Endothelial cell of umbilical vein (primary cell): ENCODE measurements around the gene DEUP1. TPM values are rescaled to one million over a fixed set of nuclear protein-coding genes. Genes with fewer than 3 reads are reported as not detected.

ENCODE experiments used
- BruUV-seq: library from RNA; stranded (reverse); fragments of 400-500 nt; replicated peaks from 2 replicates; lab custom pipeline; 2021; lab: Mats Ljungman, UMichigan
- CTCF ChIA-PET: fragments of 300-600, 350-600 bp; sonication (Branson Sonifier 250); formaldehyde crosslinking; loops from one replicate; lab custom pipeline; 2021; ENCODE audit warnings: antibody characterized with exemption, inconsistent platforms; lab: Charles Lee
- POLR2A ChIA-PET: fragments of 300-600, 350-600 bp; sonication (Branson Sonifier 250); formaldehyde crosslinking; loops from one replicate; lab custom pipeline; 2021; ENCODE audit warnings: antibody characterized with exemption, inconsistent platforms; lab: Charles Lee
- DNase-seq: peaks from one replicate; pipeline ENCODE4 v3.0.0-alpha.2; 2011; ENCODE audit warnings: low read depth, low spot score
- FAIRE-seq: peaks from 2 replicates; lab custom pipeline; 2011; peaks lifted over from hg19 to GRCh38; lab: Jason Lieb, UNC
- H2AFZ ChIP-seq: 2 replicates; pipeline ENCODE4 v1.6.0; 2012; ENCODE audit warnings: low read depth, low read length, control low read depth, inconsistent platforms
- H3K27ac ChIP-seq: 2 replicates; pipeline ENCODE4 v1.5.1; 2011; ENCODE audit warnings: low read depth, mild to moderate bottlenecking, control low read depth, low read length, moderate library complexity; ENCODE audit not compliant: insufficient read depth
- H3K27me3 ChIP-seq, 2 experiments: 2 replicates each; pipeline versions ENCODE4 v1.6.0 to v1.6.1; 2011; ENCODE audit warnings: low read length in 2 of 2, mixed read lengths in 1 of 2; ENCODE audit not compliant: control insufficient read depth in 2 of 2, insufficient read depth in 2 of 2
- H3K36me3 ChIP-seq, 2 experiments: 2 replicates in 1 of 2; 3 replicates in 1 of 2; pipeline ENCODE4 v1.5.1; 2011; ENCODE audit warnings: low read length in 2 of 2, mild to moderate bottlenecking in 1 of 2, moderate library complexity in 1 of 2; ENCODE audit not compliant: control insufficient read depth in 2 of 2, insufficient read depth in 2 of 2; ENCODE audit errors: extremely low read depth in 1 of 2
- H3K4me1 ChIP-seq: 3 replicates; pipeline ENCODE4 v1.5.1; 2011; ENCODE audit warnings: mild to moderate bottlenecking, low read length; ENCODE audit not compliant: control insufficient read depth, insufficient read depth; ENCODE audit errors: extremely low read depth
- H3K4me2 ChIP-seq: 2 replicates; pipeline ENCODE4 v1.6.1; 2011; ENCODE audit warnings: low read length, control low read depth, mixed read lengths; ENCODE audit not compliant: insufficient read depth
- H3K4me3 ChIP-seq, 3 experiments: fragments of 200-600 bp in 1 of 3; sonication (generic), shearing (Covaris generic) in 1 of 3; replicated peaks in 1 of 3; 2 replicates each; pipeline ENCODE4 v1.5.1; 2011 to 2016; ENCODE audit warnings: control low read depth in 3 of 3, low read length in 3 of 3, mild to moderate bottlenecking in 2 of 3, inconsistent platforms in 1 of 3, low read depth in 1 of 3, moderate library complexity in 1 of 3; ENCODE audit not compliant: insufficient read depth in 1 of 3
- H3K79me2 ChIP-seq: 2 replicates; pipeline ENCODE4 v1.6.0; 2012; ENCODE audit warnings: low read length, inconsistent platforms; ENCODE audit not compliant: control insufficient read depth, insufficient read depth
- H3K9ac ChIP-seq: replicated peaks from 2 replicates; pipeline ENCODE3; 2011; ENCODE audit warnings: low read length, control low read depth; ENCODE audit not compliant: insufficient read depth; ENCODE audit errors: extremely low read depth
- H3K9me1 ChIP-seq: replicated peaks from 3 replicates; pipeline ENCODE4 v1.6.0; 2011; ENCODE audit warnings: mild to moderate bottlenecking, low read length; ENCODE audit not compliant: control insufficient read depth, insufficient read depth; ENCODE audit errors: extremely low read depth
- H3K9me3 ChIP-seq: replicated peaks from 2 replicates; pipeline ENCODE4 v1.5.1; 2012; ENCODE audit warnings: low read length, inconsistent platforms; ENCODE audit not compliant: control insufficient read depth, insufficient read depth
- H4K20me1 ChIP-seq: replicated peaks from 2 replicates; pipeline ENCODE3; 2011; ENCODE audit warnings: mild to moderate bottlenecking, low read length; ENCODE audit not compliant: control insufficient read depth, insufficient read depth; ENCODE audit errors: extremely low read depth
- CTCF ChIP-seq, 2 donors: IDR thresholded peaks; 1 replicate in 1 of 2; 2 replicates in 1 of 2; pipeline ENCODE4 v1.5.1; 2011; ENCODE audit warnings: low read length in 2 of 2, mild to moderate bottlenecking in 2 of 2, moderate library complexity in 2 of 2, control low read depth in 1 of 2, inconsistent platforms in 1 of 2, low read depth in 1 of 2; ENCODE audit not compliant: insufficient read depth in 1 of 2; ENCODE audit errors: extremely low read depth in 1 of 2
- EZH2 ChIP-seq: IDR thresholded peaks from 2 replicates; pipeline ENCODE4 v1.6.1; 2012; ENCODE audit warnings: borderline replicate concordance, low read depth, mild to moderate bottlenecking, moderate library complexity, low read length, inconsistent platforms; ENCODE audit not compliant: severe bottlenecking
- FOS ChIP-seq: IDR thresholded peaks from 2 replicates; pipeline ENCODE4 v1.6.1; 2011; ENCODE audit warnings: mild to moderate bottlenecking, low read length, moderate library complexity, borderline replicate concordance; ENCODE audit not compliant: insufficient read depth
- GATA2 ChIP-seq: IDR thresholded peaks from 2 replicates; pipeline ENCODE4 v1.7.0; 2011; ENCODE audit warnings: low read depth, mild to moderate bottlenecking, moderate library complexity, mixed read lengths, low read length; ENCODE audit not compliant: insufficient read length, insufficient read depth
- JUN ChIP-seq: IDR thresholded peaks from 2 replicates; pipeline ENCODE4 v1.6.1; 2011; ENCODE audit warnings: borderline replicate concordance, low read depth; ENCODE audit not compliant: insufficient read length, insufficient read depth
- MAX ChIP-seq: IDR thresholded peaks from 2 replicates; pipeline ENCODE4 v1.6.1; 2011; ENCODE audit not compliant: insufficient read depth, insufficient read length
- MYC ChIP-seq: IDR thresholded peaks from one replicate; pipeline ENCODE4 v1.6.1; 2011; ENCODE audit warnings: mild to moderate bottlenecking, low read depth, low read length
- POLR2A ChIP-seq: IDR thresholded peaks from 2 replicates; pipeline ENCODE4 v1.6.1; 2012; ENCODE audit warnings: low read depth, mild to moderate bottlenecking, control low read depth, low read length
- POLR2AphosphoS5 ChIP-seq: IDR thresholded peaks from 2 replicates; pipeline ENCODE4 v1.6.1; 2012; ENCODE audit warnings: low read depth, mild to moderate bottlenecking, control low read depth, low read length, moderate library complexity; ENCODE audit not compliant: insufficient read depth
- dilution Hi-C: fragments of 300-500 bp; cut with MboI; formaldehyde crosslinking; loops from one replicate; pipeline ENCODE4 v1.15.0; 2019; ENCODE audit warnings: low sequenced_read_pairs; ENCODE audit not compliant: extremely low pct_ligation_motif_present
- intact Hi-C: fragments of 100-400 bp; cut with micrococcal nuclease; formaldehyde crosslinking; loops from one replicate; pipeline ENCODE4 v1.10.0; 2022
- polyA plus RNA-seq, 4 experiments: library from polyadenylated mRNA; depleted of rRNA in 3 of 4; stranded (reverse) in 3 of 4; unstranded in 1 of 4; fragments of >200 nt; gene quantifications; 2 replicates each; pipeline versions ENCODE4 v1.2.1 to v1.2.3, GENCODE V29; 2011 to 2012; ENCODE audit warnings: missing spikeins in 1 of 4
- total RNA-seq: library from RNA; stranded (reverse); gene quantifications from 2 replicates; pipeline ENCODE4 v1.2.3, GENCODE V29; 2021

DEUP1 gene
- total and polyA plus RNA-seq, 2 donors (not counting 3 experiments of a cell fraction or from before 2014, with no cell fraction given) = not detected

GRCh38 chr11:93403930-93404329, 73.4 kb downstream of the DEUP1 start:
- no peaks in the 10 kb centered on the region for H3K36me3 ChIP-seq
- no peak for FAIRE-seq
- H3K9me1 ChIP-seq = no peaks in the 10 kb centered on the region
- no TSS peak for BruUV-seq
- H3K27me3 ChIP-seq = no peaks in the 10 kb centered on the region
- no peak overlapping the region for H2AFZ ChIP-seq
- dilution Hi-C loops = no loop called here
- CTCF ChIA-PET = interaction anchor here (1.1 kb wide), 1 partner anchor 10 kb away, joined by 4 read pairs; no protein-coding TSS in a partner anchor
- H3K79me2 ChIP-seq = no peaks in the 10 kb centered on the region
- H3K4me3 ChIP-seq = no peak overlapping the region
- H3K4me1 ChIP-seq = no peaks in the 10 kb centered on the region
- no peak overlapping the region for H3K4me2 ChIP-seq
- intact Hi-C loops = loop anchor here (10.0 kb wide), 1 partner anchor 141 kb away; the partner anchor contains the start of gene SMCO4
- TF ChIP-seq FOS (no peak), GATA2 (no peak), CTCF (IDR thresholded peaks at IDR 0.05; ENCODE audit: extremely low read depth in 1 of 2, insufficient read depth in 1 of 2, low read depth in 1 of 2, low read length in 2 of 2) (no peak), JUN (no peak)
- no peak overlapping the region for H3K27ac ChIP-seq
- no peaks in the 10 kb centered on the region for H3K9me3 ChIP-seq
- no peaks in the 10 kb centered on the region for H4K20me1 ChIP-seq
- no peak overlapping the region for H3K9ac ChIP-seq
- POLR2A ChIA-PET = no interaction called here
- no peak for DNase-seq

- no peaks in the 10 kb centered on the region for H3K9me3 ChIP-seq
- H3K27me3 ChIP-seq = no peaks in the 10 kb centered on the region
- no peak overlapping the region for H3K4me2 ChIP-seq
- FAIRE-seq (no peak), DNase-seq (no peak)
- dilution Hi-C loops (no loop called here), intact Hi-C loops (loop anchor here (10.0 kb wide), 1 partner anchor 137 kb away; the partner anchor contains the start of gene SMCO4)
- TF ChIP-seq POLR2A (no peak), MAX (no peak), JUN (no peak), MYC (no peak), FOS (no peak), GATA2 (no peak), POLR2AphosphoS5 (no peak), EZH2 (no peak), CTCF (IDR thresholded peaks at IDR 0.05; ENCODE audit: extremely low read depth in 1 of 2, insufficient read depth in 1 of 2, low read depth in 1 of 2, low read length in 2 of 2) (no peak)
- no peaks in the 10 kb centered on the region for H3K79me2 ChIP-seq
- H2AFZ ChIP-seq = no peak overlapping the region
- ChIA-PET CTCF (no interaction called here), POLR2A (no interaction called here)
- H3K27ac ChIP-seq = no peak overlapping the region
- H3K36me3 ChIP-seq = no peaks in the 10 kb centered on the region
- BruUV-seq = no TSS peak
- no peak overlapping the region for H3K4me3 ChIP-seq
- no peaks in the 10 kb centered on the region for H3K4me1 ChIP-seq
- no peak overlapping the region for H3K9ac ChIP-seq
- H4K20me1 ChIP-seq = no peaks in the 10 kb centered on the region
- no peaks in the 10 kb centered on the region for H3K9me1 ChIP-seq
Observed at GRCh38 chr11:93407777-93408401, 77.3 kb downstream of the DEUP1 start.
